SK-N-SH (cell line): Measurements from ENCODE around the gene SEPHS2. TPM values are rescaled to one million over a fixed set of nuclear protein-coding genes. Genes with fewer than 3 reads are reported as not detected.

ENCODE experiments used
- CTCF ChIA-PET: fragments of 300-600, 350-600 bp; formaldehyde crosslinking; extraction: SDS; loops from one replicate; lab custom pipeline; 2021; lab: Yijun Ruan, JAX
- POLR2A ChIA-PET: fragments of 350-600 bp; sonication (Branson Sonifier 250); formaldehyde crosslinking; extraction: SDS; loops from one replicate; lab custom pipeline; 2020; ENCODE audit warnings: antibody characterized with exemption, inconsistent platforms; lab: Yijun Ruan, JAX
- DNase-seq: peaks from one replicate; pipeline ENCODE4 v3.0.0; 2012
- H2AFZ ChIP-seq: fragments of 200-600 bp; sonication (generic); 2 replicates; pipeline ENCODE4 v1.8.1; 2016; ENCODE audit warnings: antibody characterized with exemption, mild to moderate bottlenecking, low read depth
- H3F3A ChIP-seq: fragments of 200-600 bp; sonication (generic); replicated peaks from 2 replicates; pipeline ENCODE3; 2016; ENCODE audit warnings: antibody characterized with exemption, mild to moderate bottlenecking; ENCODE audit not compliant: insufficient read depth
- H3K27ac ChIP-seq, 2 experiments: fragments of 200-500 bp in 1 of 2; fragments of 200-600 bp in 1 of 2; sonication (Bioruptor generic) in 1 of 2; sonication (generic), shearing (Covaris generic) in 1 of 2; 2 replicates each; pipeline versions ENCODE4 v1.5.1 to v1.6.1; 2014 to 2016; ENCODE audit warnings: low read depth in 2 of 2, inconsistent platforms in 1 of 2, low read length in 1 of 2, mild to moderate bottlenecking in 1 of 2, mixed read lengths in 1 of 2
- H3K27me3 ChIP-seq: fragments of 200-600 bp; sonication (generic), shearing (Covaris generic); 2 replicates; pipeline ENCODE4 v1.6.1; 2016; ENCODE audit warnings: mixed run types; ENCODE audit not compliant: insufficient read depth
- H3K36me3 ChIP-seq, 2 experiments: fragments of 200-500 bp in 1 of 2; fragments of 200-600 bp in 1 of 2; sonication (Bioruptor generic) in 1 of 2; sonication (generic) in 1 of 2; replicated peaks in 1 of 2; 2 replicates each; pipeline versions ENCODE3 to v1.5.1; 2014 to 2016; ENCODE audit warnings: low read length in 1 of 2, mild to moderate bottlenecking in 1 of 2; ENCODE audit not compliant: insufficient read depth in 2 of 2, control insufficient read depth in 1 of 2
- H3K4me1 ChIP-seq, 2 experiments: fragments of 200-500 bp in 1 of 2; fragments of 200-600 bp in 1 of 2; sonication (Bioruptor generic) in 1 of 2; sonication (generic), shearing (Covaris generic) in 1 of 2; 2 replicates each; pipeline versions ENCODE4 v1.5.1 to v1.6.1; 2014 to 2016; ENCODE audit warnings: low read depth in 1 of 2, low read length in 1 of 2, mixed run types in 1 of 2; ENCODE audit not compliant: insufficient read depth in 2 of 2, control insufficient read depth in 1 of 2
- H3K4me2 ChIP-seq: fragments of 200-600 bp; sonication (generic), shearing (Covaris generic); 2 replicates; pipeline ENCODE4 v1.6.1; 2017; ENCODE audit warnings: mixed run types
- H3K4me3 ChIP-seq, 2 experiments: fragments of 200-500 bp in 1 of 2; fragments of 200-600 bp in 1 of 2; sonication (Bioruptor generic) in 1 of 2; sonication (generic), shearing (Covaris generic) in 1 of 2; 2 replicates each; pipeline versions ENCODE4 v1.5.1 to v1.8.1; 2014 to 2016; ENCODE audit warnings: low read depth in 2 of 2, inconsistent platforms in 1 of 2, low read length in 1 of 2, mild to moderate bottlenecking in 1 of 2, mixed read lengths in 1 of 2, moderate library complexity in 1 of 2
- H3K79me2 ChIP-seq: fragments of 200-600 bp; sonication (generic); 2 replicates; pipeline ENCODE4 v1.8.1; 2017; ENCODE audit warnings: mild to moderate bottlenecking; ENCODE audit not compliant: insufficient read depth
- H3K9ac ChIP-seq: fragments of 200-600 bp; sonication (generic); 2 replicates; pipeline ENCODE4 v1.6.1; 2017; ENCODE audit warnings: mixed run types
- H3K9me2 ChIP-seq: fragments of 200-600 bp; sonication (generic); 2 replicates; pipeline ENCODE4 v1.6.1; 2017; ENCODE audit warnings: mixed run types
- H3K9me3 ChIP-seq: fragments of 200-600 bp; sonication (generic); 2 replicates; pipeline ENCODE4 v1.6.1; 2017; ENCODE audit warnings: mixed run types, mild to moderate bottlenecking, moderate library complexity
- H4K20me1 ChIP-seq: fragments of 200-600 bp; sonication (generic); 2 replicates; pipeline ENCODE4 v1.6.1; 2017; ENCODE audit warnings: mild to moderate bottlenecking, mixed run types; ENCODE audit not compliant: insufficient read depth
- CHD2 ChIP-seq: fragments of 150-350 bp; IDR thresholded peaks from 2 replicates; pipeline ENCODE4 v1.6.1; 2018; ENCODE audit warnings: low read length; ENCODE audit not compliant: partially characterized antibody
- EZH2phosphoT487 ChIP-seq: fragments of 200-600 bp; sonication (generic); IDR thresholded peaks from 2 replicates; pipeline ENCODE4 v1.6.1; 2017; ENCODE audit warnings: low read depth, mixed run types, mild to moderate bottlenecking, antibody characterized with exemption, moderate library complexity, borderline replicate concordance
- FOXM1 ChIP-seq: IDR thresholded peaks from 2 replicates; pipeline ENCODE4 v1.4.0; 2012; ENCODE audit warnings: low read depth, mild to moderate bottlenecking
- MEF2A ChIP-seq: IDR thresholded peaks from 2 replicates; pipeline ENCODE4 v1.4.0; 2012; ENCODE audit warnings: low read depth, borderline replicate concordance
- MXI1 ChIP-seq: IDR thresholded peaks from 2 replicates; pipeline ENCODE4 v1.6.1; 2012; ENCODE audit warnings: mild to moderate bottlenecking, low read depth, low read length, improper control_type of control experiment
- NRF1 ChIP-seq: IDR thresholded peaks from 2 replicates; pipeline ENCODE4 v1.6.1; 2012; ENCODE audit warnings: low read depth, mild to moderate bottlenecking, low read length
- POLR2AphosphoS5 ChIP-seq: IDR thresholded peaks from 2 replicates; pipeline ENCODE4 v1.6.1; 2012; ENCODE audit warnings: low read depth, low read length
- RAD21 ChIP-seq: IDR thresholded peaks from 2 replicates; pipeline ENCODE4 v1.6.1; 2012; ENCODE audit warnings: mild to moderate bottlenecking, low read length
- RCOR1 ChIP-seq: fragments of 150-350 bp; IDR thresholded peaks from 2 replicates; pipeline ENCODE4 v1.6.1; 2017; ENCODE audit warnings: antibody characterized with exemption, low read length
- RXRA ChIP-seq: IDR thresholded peaks from 2 replicates; pipeline ENCODE4 v1.4.0; 2012; ENCODE audit warnings: low read depth, mild to moderate bottlenecking, borderline replicate concordance
- SIN3A ChIP-seq: IDR thresholded peaks from 2 replicates; pipeline ENCODE4 v1.6.1; 2012; ENCODE audit warnings: low read depth, mild to moderate bottlenecking, low read length, moderate library complexity, borderline replicate concordance
- SMC3 ChIP-seq: IDR thresholded peaks from 2 replicates; pipeline ENCODE4 v1.6.1; 2012; ENCODE audit warnings: low read depth, low read length, improper control_type of control experiment
- TCF12 ChIP-seq: IDR thresholded peaks from 2 replicates; pipeline ENCODE4 v1.4.0; 2012
- USF1 ChIP-seq: IDR thresholded peaks from 2 replicates; pipeline ENCODE4 v1.4.0; 2012; ENCODE audit warnings: low read depth, borderline replicate concordance
- YY1 ChIP-seq: IDR thresholded peaks from 2 replicates; pipeline ENCODE4 v1.4.0; 2012; ENCODE audit warnings: low read depth, mild to moderate bottlenecking
- ZBTB33 ChIP-seq: IDR thresholded peaks from 2 replicates; pipeline ENCODE4 v1.4.0; 2012; ENCODE audit warnings: low read depth, borderline replicate concordance
- WGBS: methylation state at CpG from one replicate; pipeline ENCODE4 v1.1.6; 2017; ENCODE audit warnings: low lambda C conversion rate; 5-methylcytosine and 5-hydroxymethylcytosine counted together
- polyA plus RNA-seq, 3 experiments: library from polyadenylated mRNA; depleted of rRNA; stranded (reverse); fragments of >200 nt; gene quantifications; 2 replicates each; pipeline ENCODE4 v1.2.3, GENCODE V29; 2012
- TF ChIP-seq, protein P1 (sequence below): IDR thresholded peaks from 2 replicates; pipeline ENCODE4 v1.4.0; 2012; ENCODE audit warnings: low read depth
- TF ChIP-seq, protein P2 (sequence below): IDR thresholded peaks from 2 replicates; pipeline ENCODE4; 2012

The SEPHS2 gene
- polyA plus RNA-seq, 1 of the 3 experiments (the other 2 are of a cell fraction), result 30.8 TPM

- Histone ChIP-seq H3K36me3 (peaks cover 7 to 27% of the 10 kb centered on the region in 2 experiments), H3K79me2 (peaks cover 9% of the 10 kb centered on the region; the same call in 1 of the 2 replicates), H3K9me2 (no peaks in the 10 kb centered on the region), H3K9ac (no peak overlapping the region), H2AFZ (no peak overlapping the region), H3K27me3 (no peaks in the 10 kb centered on the region), H3K9me3 (no peaks in the 10 kb centered on the region), H3K4me1 (peaks cover 0 to 13% of the 10 kb centered on the region in 2 experiments; a peak in 1 of 4 replicates), H3K4me3 (peak overlapping the region; percentile 12 to 40; a peak in 3 of 4 replicates), H4K20me1 (peaks cover 4% of the 10 kb centered on the region; the same call in 1 of the 2 replicates), H3K4me2 (0 out of 2 replicates have a peak overlapping the region, but pooled peaks have one; percentile 50), H3K27ac (peak overlapping the region in 1 of 2 experiments; percentile 30; a peak in 2 of 4 replicates), H3F3A (peaks cover 25% of the 10 kb centered on the region)
- POLR2A ChIA-PET, result interaction anchor here (0.6 to 1.5 kb wide), 8 partner anchors 9 to 154 kb away, joined by 3 to 15 read pairs (median 6); partner anchors contain the start of genes DCTPP1, TBC1D10B, ZNF48 and ZNF771
- TF ChIP-seq RXRA, result no peak
- 94% methylated on average over 17 of the region's 31 CpGs for WGBS
- DNase-seq, result no peak
- CTCF ChIA-PET, result interaction anchor here (0.8 to 4.0 kb wide), 12 partner anchors 9 to 603 kb away, joined by 3 to 24 read pairs (median 4); partner anchors contain the start of genes DCTPP1, PAGR1 and ZNF771
These were observed 27.1 kb downstream of the SEPHS2 start for GRCh38 chr16:30418350-30419181.

DNA sequence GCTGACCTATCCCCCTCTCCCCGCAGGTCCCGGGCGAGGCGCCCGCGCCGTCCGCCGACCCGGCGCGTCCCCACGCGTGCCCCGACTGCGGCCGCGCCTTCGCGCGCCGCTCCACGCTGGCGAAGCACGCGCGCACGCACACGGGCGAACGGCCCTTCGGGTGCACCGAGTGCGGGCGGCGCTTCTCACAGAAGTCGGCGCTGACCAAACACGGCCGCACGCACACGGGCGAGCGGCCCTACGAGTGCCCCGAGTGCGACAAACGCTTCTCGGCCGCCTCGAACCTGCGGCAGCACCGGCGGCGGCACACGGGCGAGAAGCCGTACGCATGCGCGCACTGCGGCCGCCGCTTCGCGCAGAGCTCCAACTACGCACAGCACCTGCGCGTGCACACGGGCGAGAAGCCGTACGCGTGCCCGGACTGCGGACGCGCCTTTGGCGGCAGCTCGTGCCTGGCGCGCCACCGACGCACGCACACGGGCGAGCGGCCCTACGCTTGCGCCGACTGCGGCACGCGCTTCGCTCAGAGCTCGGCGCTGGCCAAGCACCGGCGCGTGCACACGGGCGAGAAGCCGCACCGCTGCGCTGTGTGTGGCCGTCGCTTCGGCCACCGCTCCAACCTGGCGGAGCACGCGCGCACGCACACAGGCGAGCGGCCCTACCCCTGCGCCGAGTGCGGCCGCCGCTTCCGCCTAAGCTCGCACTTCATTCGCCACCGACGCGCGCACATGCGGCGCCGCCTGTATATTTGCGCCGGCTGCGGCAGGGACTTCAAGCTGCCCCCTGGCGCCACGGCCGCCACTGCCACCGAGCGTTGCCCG is 27.9 kb downstream of the SEPHS2 start:
- H3K4me2 ChIP-seq, result peak overlapping the region; percentile 50
- peak overlapping the region in 1 of 2 experiments; percentile 50; a peak in 2 of 4 replicates for H3K27ac ChIP-seq
- peaks cover 0 to 13% of the 10 kb centered on the region in 2 experiments; a peak in 1 of 4 replicates for H3K4me1 ChIP-seq
- H3K79me2 ChIP-seq, result peaks cover 9% of the 10 kb centered on the region; the same call in 1 of the 2 replicates
- WGBS, result 27% methylated on average over 41 of the region's 140 CpGs
- H3K36me3 ChIP-seq, result peaks cover 9 to 19% of the 10 kb centered on the region in 2 experiments
- ChIA-PET POLR2A (interaction anchor here (0.6 to 1.5 kb wide), 7 partner anchors 8 to 154 kb away, joined by 3 to 15 read pairs (median 7); partner anchors contain the start of genes DCTPP1, TBC1D10B, ZNF48 and ZNF771), CTCF (interaction anchor here (0.8 to 4.0 kb wide), 12 partner anchors 8 to 602 kb away, joined by 3 to 24 read pairs (median 3); partner anchors contain the start of genes DCTPP1, PAGR1 and ZNF771)
- TF ChIP-seq MEF2A (no peak), YY1 (no peak), CHD2 (peak; percentile 18), POLR2AphosphoS5 (no peak), RAD21 (no peak; the same call in 1 of the 2 replicates), MXI1 (peak; percentile 66; the same call in 1 of the 2 replicates), ZBTB33 (no peak), EZH2phosphoT487 (no peak), SIN3A (no peak; the same call in 1 of the 2 replicates), NRF1 (peak; percentile 78), TCF12 (no peak), SMC3 (peak; percentile 5; the same call in 1 of the 2 replicates), USF1 (no peak), FOXM1 (no peak), RCOR1 (no peak)
- TF ChIP-seq, protein P1, sequence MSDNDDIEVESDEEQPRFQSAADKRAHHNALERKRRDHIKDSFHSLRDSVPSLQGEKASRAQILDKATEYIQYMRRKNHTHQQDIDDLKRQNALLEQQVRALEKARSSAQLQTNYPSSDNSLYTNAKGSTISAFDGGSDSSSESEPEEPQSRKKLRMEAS, result peak; percentile 69
- TF ChIP-seq, protein P2, sequence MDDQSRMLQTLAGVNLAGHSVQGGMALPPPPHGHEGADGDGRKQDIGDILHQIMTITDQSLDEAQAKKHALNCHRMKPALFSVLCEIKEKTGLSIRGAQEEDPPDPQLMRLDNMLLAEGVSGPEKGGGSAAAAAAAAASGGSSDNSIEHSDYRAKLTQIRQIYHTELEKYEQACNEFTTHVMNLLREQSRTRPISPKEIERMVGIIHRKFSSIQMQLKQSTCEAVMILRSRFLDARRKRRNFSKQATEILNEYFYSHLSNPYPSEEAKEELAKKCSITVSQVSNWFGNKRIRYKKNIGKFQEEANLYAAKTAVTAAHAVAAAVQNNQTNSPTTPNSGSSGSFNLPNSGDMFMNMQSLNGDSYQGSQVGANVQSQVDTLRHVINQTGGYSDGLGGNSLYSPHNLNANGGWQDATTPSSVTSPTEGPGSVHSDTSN, result no peak
- peak; percentile 93 for DNase-seq
- H3K9me2 ChIP-seq, result no peaks in the 10 kb centered on the region
- peaks cover 23% of the 10 kb centered on the region for H3F3A ChIP-seq
- no peaks in the 10 kb centered on the region for H3K27me3 ChIP-seq
- no peaks in the 10 kb centered on the region for H3K9me3 ChIP-seq
- peak overlapping the region; percentile 12 to 40; a peak in 3 of 4 replicates for H3K4me3 ChIP-seq
- no peak overlapping the region for H3K9ac ChIP-seq
- peaks cover 4% of the 10 kb centered on the region; the same call in 1 of the 2 replicates for H4K20me1 ChIP-seq
- H2AFZ ChIP-seq, result no peak overlapping the region
